OCI-LY3 (cell line): ENCODE results near the gene GLYATL1B.

Source experiments
- H2AFZ ChIP-seq: fragments of 200-600, 300-600 bp; shearing (Covaris generic); 2 replicates; pipeline ENCODE4 v1.6.0; 2014; ENCODE audit warnings: antibody characterized with exemption, low read depth, low read length
- H3K27ac ChIP-seq: fragments of 200-600, 300-600 bp; sonication (generic); 2 replicates; pipeline ENCODE4 v1.5.1; 2014; ENCODE audit warnings: mild to moderate bottlenecking, low read length, moderate library complexity, mixed read lengths
- H3K27me3 ChIP-seq: fragments of 200-600, 300-600 bp; sonication (generic); 2 replicates; pipeline ENCODE4 v1.6.1; 2014; ENCODE audit warnings: low read depth, low read length, mixed read lengths
- H3K36me3 ChIP-seq: fragments of 200-600, 300-600 bp; sonication (generic); replicated peaks from 2 replicates; pipeline ENCODE3; 2014; ENCODE audit warnings: low read depth, low read length, mixed read lengths
- H3K4me1 ChIP-seq: fragments of 300-600, 200-600 bp; sonication (generic); 2 replicates; pipeline ENCODE4 v1.6.1; 2014; ENCODE audit warnings: low read length, mixed read lengths
- H3K4me2 ChIP-seq: fragments of 200-600, 300-600 bp; sonication (generic); 2 replicates; pipeline ENCODE4 v1.6.1; 2014; ENCODE audit warnings: low read length, mixed read lengths
- H3K4me3 ChIP-seq: fragments of 300-600, 200-600 bp; sonication (generic); 2 replicates; pipeline ENCODE4 v1.5.1; 2014; ENCODE audit warnings: antibody characterized with exemption, mild to moderate bottlenecking, low read length, moderate library complexity
- H3K79me2 ChIP-seq: fragments of 300-600, 200-600 bp; shearing (Covaris generic); 2 replicates; pipeline ENCODE4 v1.6.1; 2014; ENCODE audit warnings: mild to moderate bottlenecking, low read length, mixed read lengths
- H3K9ac ChIP-seq: fragments of 300-600, 200-600 bp; shearing (Covaris generic); 2 replicates; pipeline ENCODE4 v1.6.0; 2014; ENCODE audit warnings: mild to moderate bottlenecking, low read length, moderate library complexity
- H3K9me3 ChIP-seq: fragments of 200-600, 300-600 bp; shearing (Covaris generic); 2 replicates; pipeline ENCODE4 v1.6.1; 2014; ENCODE audit warnings: low read length, mixed read lengths; ENCODE audit not compliant: insufficient read depth
- H4K20me1 ChIP-seq: fragments of 200-600, 300-600 bp; sonication (generic); 2 replicates; pipeline ENCODE4 v1.6.1; 2016; ENCODE audit warnings: low read length, mixed read lengths; ENCODE audit not compliant: insufficient read depth
- CTCF ChIP-seq: fragments of 200-600, 300-600 bp; sonication (generic); IDR thresholded peaks from 2 replicates; pipeline ENCODE4 v1.5.1; 2014; ENCODE audit warnings: antibody characterized with exemption, low read length, low read depth
- EZH2phosphoT487 ChIP-seq: fragments of 200-600 bp; shearing (Covaris generic); IDR thresholded peaks from 2 replicates; pipeline ENCODE4 v1.6.1; 2018; ENCODE audit warnings: antibody characterized with exemption, mixed run types, low read depth

Gene GLYATL1B

GRCh38 chr11:59069087-59069486 is 17.0 kb upstream of the GLYATL1B start:
- H3K79me2 ChIP-seq = no peaks in the 10 kb centered on the region
- peaks cover 6% of the 10 kb centered on the region for H3K4me1 ChIP-seq
- H3K4me3 ChIP-seq = no peak overlapping the region
- H3K27me3 ChIP-seq = peaks cover 71% of the 10 kb centered on the region
- no peaks in the 10 kb centered on the region for H3K36me3 ChIP-seq
- TF ChIP-seq EZH2phosphoT487 (no peak), CTCF (no peak)
- no peak overlapping the region for H3K4me2 ChIP-seq
- H3K9ac ChIP-seq = no peak overlapping the region
- no peaks in the 10 kb centered on the region for H4K20me1 ChIP-seq
- no peak overlapping the region for H2AFZ ChIP-seq
- H3K9me3 ChIP-seq = no peaks in the 10 kb centered on the region
- no peak overlapping the region for H3K27ac ChIP-seq

- peaks cover 19% of the 10 kb centered on the region for H3K27me3 ChIP-seq
- H3K9ac ChIP-seq = no peak overlapping the region
- no peaks in the 10 kb centered on the region for H3K79me2 ChIP-seq
- TF ChIP-seq CTCF (no peak), EZH2phosphoT487 (no peak)
- H3K9me3 ChIP-seq = no peaks in the 10 kb centered on the region
- H3K27ac ChIP-seq = no peak overlapping the region
- H3K4me2 ChIP-seq = peak overlapping the region; percentile 63
- H3K4me3 ChIP-seq = no peak overlapping the region; the same call in 1 of the 2 replicates
- no peaks in the 10 kb centered on the region for H3K36me3 ChIP-seq
- H2AFZ ChIP-seq = no peak overlapping the region
- no peaks in the 10 kb centered on the region for H4K20me1 ChIP-seq
- H3K4me1 ChIP-seq = peaks cover 38% of the 10 kb centered on the region
Measured at GRCh38 chr11:59076876-59077571, 9.1 kb upstream of the GLYATL1B start.

- peaks cover 38% of the 10 kb centered on the region for H3K4me1 ChIP-seq
Measured at GRCh38 chr11:59078435-59078834, 7.7 kb upstream of the GLYATL1B start.

More at GRCh38 chr11:59078435-59078834, 7.7 kb upstream of the GLYATL1B start:
- peak overlapping the region; percentile 33 for H3K4me3 ChIP-seq
- H3K4me2 ChIP-seq = peak overlapping the region; percentile 63
- no peaks in the 10 kb centered on the region for H3K36me3 ChIP-seq
- H4K20me1 ChIP-seq = no peaks in the 10 kb centered on the region
- H3K9ac ChIP-seq = no peak overlapping the region
- TF ChIP-seq CTCF (no peak), EZH2phosphoT487 (0 out of 2 replicates have a peak, but pooled peaks have one; percentile 35)
- peak overlapping the region; percentile 59 for H3K27ac ChIP-seq
- no peaks in the 10 kb centered on the region for H3K79me2 ChIP-seq
- peaks cover 27% of the 10 kb centered on the region for H3K27me3 ChIP-seq
- H2AFZ ChIP-seq = no peak overlapping the region; the same call in 1 of the 2 replicates
- H3K9me3 ChIP-seq = no peaks in the 10 kb centered on the region
